Breast epithelium (tissue), 4 donors: Measurements from ENCODE around the gene EMC6. TPM values are rescaled to one million over a fixed set of nuclear protein-coding genes. Genes with fewer than 3 reads are reported as not detected.
A peak's percentile ranks its signal among the peaks of the same experiment; 100 is the strongest.

Experiments used
- DNase-seq, 2 donors: peaks; one replicate each; pipeline ENCODE4 v3.0.0-alpha.2; 2019; ENCODE audit warnings: low spot score in 2 of 2
- H3K27ac ChIP-seq, 2 donors: fragments of 200-600 bp; sonication (generic) in 1 of 2; one replicate each; pipeline ENCODE4 v1.5.1; 2016 to 2019; ENCODE audit warnings: mild to moderate bottlenecking in 1 of 2
- H3K27me3 ChIP-seq, 2 donors: fragments of 200-600 bp; sonication (generic) in 1 of 2; one replicate each; pipeline versions ENCODE4 v1.5.1 to v1.6.0; 2017 to 2019; ENCODE audit warnings: control low read depth in 1 of 2, mild to moderate bottlenecking in 1 of 2
- H3K36me3 ChIP-seq: fragments of 200-600 bp; one replicate; pipeline ENCODE4 v1.5.1; 2019
- H3K4me1 ChIP-seq, 2 donors: fragments of 200-600 bp; sonication (generic); one replicate each; pipeline ENCODE4 v1.5.1; 2016 to 2019; ENCODE audit warnings: control low read depth in 1 of 2
- H3K4me3 ChIP-seq, 3 donors: fragments of 200-600 bp; sonication (generic); 1 replicate in 2 of 3; 2 replicates in 1 of 3; pipeline ENCODE4 v1.5.1; 2016 to 2019; ENCODE audit warnings: mild to moderate bottlenecking in 3 of 3, moderate library complexity in 2 of 3
- H3K9me3 ChIP-seq, 2 donors: fragments of 200-600 bp; sonication (generic) in 1 of 2; one replicate each; pipeline ENCODE4 v1.5.1; 2016 to 2019; ENCODE audit warnings: control low read depth in 1 of 2
- CTCF ChIP-seq, 3 donors: fragments of 450-650 bp; IDR thresholded peaks; one replicate each; pipeline ENCODE4 v1.5.1; 2016 to 2017; ENCODE audit warnings: antibody characterized with exemption in 3 of 3, mild to moderate bottlenecking in 3 of 3, moderate library complexity in 3 of 3
- POLR2A ChIP-seq: fragments of 450-650 bp; IDR thresholded peaks from one replicate; pipeline ENCODE4 v1.6.1; 2016; ENCODE audit warnings: antibody characterized with exemption, mild to moderate bottlenecking, moderate library complexity
- POLR2AphosphoS5 ChIP-seq, 3 donors: sonication (generic); formaldehyde crosslinking; IDR thresholded peaks; one replicate each; pipeline ENCODE4 v1.6.1; 2017; ENCODE audit warnings: antibody characterized with exemption in 3 of 3
- intact Hi-C: fragments of 100-400 bp; cut with DNase I; formaldehyde crosslinking; loops from one replicate; pipeline ENCODE4 v1.15.1; 2023; ENCODE audit warnings: low total_unique reads
- total RNA-seq, 3 donors: library from RNA; depleted of rRNA; stranded (reverse); fragments of >200 nt; gene quantifications; one replicate each; pipeline ENCODE4 v1.1.0, GENCODE V29; 2016

Gene EMC6
- total RNA-seq, 3 donors from 2014 or later, result 12.5 to 19.0 (median 15.1) TPM

GRCh38 chr17:3693141-3693540 lies 24.5 kb downstream of the EMC6 start:
- Histone ChIP-seq H3K27ac (no peak overlapping the region), H3K27me3 (peaks cover 8 to 75% of the 10 kb centered on the region in 2 donors), H3K4me3 (no peak overlapping the region), H3K4me1 (peaks cover 0 to 4% of the 10 kb centered on the region in 2 donors), H3K9me3 (peaks cover 0 to 5% of the 10 kb centered on the region in 2 donors), H3K36me3 (no peaks in the 10 kb centered on the region)
- intact Hi-C loops, result no loop called here
- no peak for DNase-seq
- TF ChIP-seq CTCF (IDR thresholded peaks at IDR 0.05) (no peak), POLR2A (no peak), POLR2AphosphoS5 (IDR thresholded peaks at IDR 0.05) (no peak)

GRCh38 chr17:3693829-3694231 lies 25.2 kb downstream of the EMC6 start:
- TF ChIP-seq POLR2AphosphoS5 (IDR thresholded peaks at IDR 0.05), result no peak
- TF ChIP-seq CTCF (IDR thresholded peaks at IDR 0.05), result no peak
- no peak for TF ChIP-seq POLR2A
- Histone ChIP-seq H3K4me3 (no peak overlapping the region), H3K27me3 (peaks cover 8 to 68% of the 10 kb centered on the region in 2 donors), H3K36me3 (no peaks in the 10 kb centered on the region), H3K27ac (no peak overlapping the region), H3K9me3 (peaks cover 0 to 10% of the 10 kb centered on the region in 2 donors), H3K4me1 (peaks cover 0 to 4% of the 10 kb centered on the region in 2 donors)
- intact Hi-C loops, result no loop called here
- DNase-seq, result no peak

- no peak for TF ChIP-seq POLR2AphosphoS5 (IDR thresholded peaks at IDR 0.05)
- no peak for TF ChIP-seq POLR2A
- TF ChIP-seq CTCF (IDR thresholded peaks at IDR 0.05), result no peak
- Histone ChIP-seq H3K9me3 (peaks cover 0 to 10% of the 10 kb centered on the region in 2 donors), H3K36me3 (no peaks in the 10 kb centered on the region), H3K4me3 (peak overlapping the region; percentile 30 to 68 (median 49)), H3K27ac (no peak overlapping the region), H3K27me3 (peaks cover 8 to 64% of the 10 kb centered on the region in 2 donors), H3K4me1 (peaks cover 0 to 4% of the 10 kb centered on the region in 2 donors)
- intact Hi-C loops, result no loop called here
- no peak for DNase-seq
Observed at GRCh38 chr17:3695129-3695722, 26.6 kb downstream of the EMC6 start.

- H3K4me1 ChIP-seq, result peaks cover 0 to 4% of the 10 kb centered on the region in 2 donors
- H3K4me3 ChIP-seq, result peak within 1 kb of the TSS; percentile 30 to 68 (median 49)
- no peaks in the 10 kb centered on the region for H3K36me3 ChIP-seq
- peaks cover 0 to 10% of the 10 kb centered on the region in 2 donors for H3K9me3 ChIP-seq
- no peak within 1 kb of the TSS for H3K27ac ChIP-seq
- intact Hi-C loops, result no loop called here
- peaks cover 8 to 58% of the 10 kb centered on the region in 2 donors for H3K27me3 ChIP-seq
- DNase-seq, result no peak
- TF ChIP-seq CTCF (IDR thresholded peaks at IDR 0.05) (no peak), POLR2A (no peak), POLR2AphosphoS5 (IDR thresholded peaks at IDR 0.05) (no peak)
Observed at GRCh38 chr17:3695723-3696411, 27.3 kb downstream of the EMC6 start, which contains the start of gene P2RX5. P2RX5 (minus strand) TSS chr17:3696155; CDS start chr17:3696005, 150 bp downstream.

GRCh38 chr17:3697103-3697476 lies 28.5 kb downstream of the EMC6 start:
- Histone ChIP-seq H3K4me1 (peaks cover 0 to 4% of the 10 kb centered on the region in 2 donors), H3K27me3 (peaks cover 8 to 48% of the 10 kb centered on the region in 2 donors), H3K4me3 (no peak overlapping the region), H3K36me3 (no peaks in the 10 kb centered on the region), H3K27ac (no peak overlapping the region), H3K9me3 (peaks cover 0 to 10% of the 10 kb centered on the region in 2 donors)
- TF ChIP-seq POLR2A (no peak), CTCF (IDR thresholded peaks at IDR 0.05) (no peak), POLR2AphosphoS5 (IDR thresholded peaks at IDR 0.05) (no peak)
- DNase-seq, result no peak
- intact Hi-C loops, result no loop called here
